ENCODE data around the gene FBRS. TPM values are rescaled to one million over a fixed set of nuclear protein-coding genes. Genes with fewer than 3 reads are reported as not detected.
A peak's percentile ranks its signal among the peaks of the same experiment; 100 is the strongest.

Gene FBRS
- total and polyA plus RNA-seq, 2 experiments from 2014 or later = 7.6 to 14.2 TPM

DNA sequence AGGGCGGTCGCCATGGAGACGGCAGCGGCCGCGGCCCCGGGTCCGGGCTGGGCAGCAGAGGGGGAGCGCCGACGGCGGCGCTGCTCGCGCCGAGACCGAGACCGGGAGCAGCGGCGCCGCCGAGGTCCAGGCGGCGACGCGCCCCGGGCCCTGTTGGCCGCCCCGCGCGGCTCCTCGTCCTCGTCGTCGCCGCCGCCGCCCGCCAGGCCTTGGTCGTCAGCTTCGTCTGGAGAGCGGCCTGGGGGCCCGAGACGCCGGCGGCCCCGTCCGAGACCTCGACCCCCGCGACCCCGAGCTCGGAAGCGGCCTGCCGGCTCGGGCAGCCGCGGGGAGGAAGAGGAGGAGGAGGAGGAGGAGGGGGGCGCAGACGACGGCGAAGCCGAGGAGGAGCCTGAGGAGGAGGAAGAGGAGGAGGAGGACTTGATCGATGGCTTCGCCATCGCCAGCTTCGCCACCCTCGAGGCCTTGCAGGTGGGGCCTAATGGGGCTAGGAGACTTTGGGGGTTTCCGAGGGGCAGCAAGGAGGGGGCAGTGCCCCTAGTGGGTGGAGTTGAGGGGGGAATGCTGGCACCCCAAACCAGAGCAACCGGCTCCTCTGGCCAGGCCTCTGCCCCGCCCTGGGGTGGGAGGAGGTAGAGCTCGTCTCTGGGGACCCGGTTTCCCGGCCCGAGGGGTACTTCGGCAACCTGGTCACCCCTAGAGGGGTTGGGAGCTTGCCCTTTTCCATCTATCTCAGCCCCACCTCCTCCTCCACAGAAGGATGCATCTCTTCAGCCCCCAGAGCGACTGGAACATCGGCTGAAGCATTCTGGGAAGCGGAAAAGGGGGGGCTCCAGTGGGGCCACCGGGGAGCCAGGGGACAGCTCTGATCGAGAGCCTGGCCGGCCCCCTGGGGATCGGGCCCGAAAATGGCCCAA, 1.5 kb downstream of the FBRS start:
- peaks cover 18% of the 10 kb centered on the region for H3F3A ChIP-seq (ENCODE audit: insufficient read depth)
- in situ Hi-C loops (cut with MboI) = no loop called here
- H2AFZ ChIP-seq = peak overlapping the region; percentile 49
- peaks cover 17% of the 10 kb centered on the region; the same call in 1 of the 2 replicates for H3K36me3 ChIP-seq (ENCODE audit: low read depth)
- no peaks in the 10 kb centered on the region; the same call in 1 of the 2 replicates for H4K20me1 ChIP-seq (ENCODE audit: insufficient read depth)
- no peaks in the 10 kb centered on the region for H3K9me3 ChIP-seq (ENCODE audit: low read depth)
- peak; percentile 48 for DNase-seq
- H3K4me3 ChIP-seq = peak overlapping the region; percentile 88
- peaks cover 20% of the 10 kb centered on the region for H3K4me1 ChIP-seq (ENCODE audit: insufficient read depth)
- 1% methylated on average over 51 to 54 of the region's 84 CpGs for WGBS, 2 experiments (ENCODE audit: low coverage in 1 of 2, low lambda C conversion rate in 2 of 2, missing lambda C conversion rate in 2 of 2)
- H3K27me3 ChIP-seq (replicated peaks; ENCODE audit: insufficient read depth) = no peaks in the 10 kb centered on the region
- H3K27ac ChIP-seq = peak overlapping the region; percentile 97
- H3K9ac ChIP-seq = peak overlapping the region; percentile 94
- H3K79me2 ChIP-seq (ENCODE audit: insufficient read depth) = peaks cover 49% of the 10 kb centered on the region
- H3K9me2 ChIP-seq (ENCODE audit: insufficient read depth) = no peaks in the 10 kb centered on the region
- TF ChIP-seq EZH2 (IDR thresholded peaks at IDR 0.05; ENCODE audit: insufficient read depth, poor library complexity, severe bottlenecking) = no peak
- TF ChIP-seq EZH2phosphoT487 (IDR thresholded peaks at IDR 0.05; ENCODE audit: insufficient read depth, low read depth) = no peak
- peak overlapping the region; percentile 88 for H3K4me2 ChIP-seq (ENCODE audit: unreplicated experiment)

DNA sequence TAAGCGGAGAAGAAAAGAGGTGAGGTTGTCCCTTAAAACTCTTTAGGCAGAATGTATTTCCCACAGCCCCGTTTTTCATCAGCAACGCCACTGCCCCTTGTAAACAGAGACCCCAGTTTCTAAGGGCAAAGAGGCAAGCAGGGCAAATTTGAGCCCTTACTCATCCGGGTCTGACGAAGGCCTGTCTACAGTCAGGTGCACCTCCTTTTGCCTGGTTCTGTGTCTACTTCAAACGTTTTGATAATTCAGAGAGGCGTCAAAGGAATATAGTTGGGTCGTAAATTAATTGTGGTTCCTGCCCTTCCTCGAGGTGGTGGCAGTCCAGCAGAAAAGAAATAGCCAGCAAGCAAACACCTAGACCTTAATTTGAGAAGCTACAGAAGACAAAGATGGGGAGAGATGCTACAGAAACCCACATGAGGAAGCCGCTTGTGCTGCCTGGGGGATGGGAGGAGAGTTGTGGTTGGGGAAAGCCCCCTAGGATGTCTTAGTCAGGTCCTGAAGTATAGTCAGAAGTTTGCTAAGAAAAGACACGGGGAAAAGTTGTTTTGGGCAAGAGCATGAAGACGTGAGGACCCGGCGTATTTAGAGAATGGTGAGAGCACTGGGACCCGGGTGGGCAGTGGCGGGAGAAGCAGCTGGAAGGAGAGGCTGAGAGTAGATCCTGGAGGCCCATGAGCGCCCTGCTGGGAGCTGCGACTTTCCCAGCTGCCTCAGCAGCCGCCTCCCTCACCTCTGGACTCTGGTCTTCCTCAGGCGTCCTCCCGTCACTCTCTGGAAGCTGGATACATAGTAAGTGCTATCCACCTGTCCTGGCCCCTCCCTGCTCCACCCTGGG, 2.4 kb downstream of the FBRS start:
- H4K20me1 ChIP-seq (ENCODE audit: insufficient read depth) = no peaks in the 10 kb centered on the region; the same call in 1 of the 2 replicates
- peaks cover 17% of the 10 kb centered on the region; the same call in 1 of the 2 replicates for H3K36me3 ChIP-seq (ENCODE audit: low read depth)
- peak overlapping the region; percentile 88 for H3K4me2 ChIP-seq (ENCODE audit: unreplicated experiment)
- no peaks in the 10 kb centered on the region for H3K9me2 ChIP-seq (ENCODE audit: insufficient read depth)
- no peaks in the 10 kb centered on the region for H3K9me3 ChIP-seq (ENCODE audit: low read depth)
- H3K9ac ChIP-seq = peak overlapping the region; percentile 94
- H3K4me1 ChIP-seq (ENCODE audit: insufficient read depth) = peaks cover 20% of the 10 kb centered on the region
- no peak for TF ChIP-seq EZH2 (IDR thresholded peaks at IDR 0.05; ENCODE audit: insufficient read depth, poor library complexity, severe bottlenecking)
- no peak for TF ChIP-seq EZH2phosphoT487 (IDR thresholded peaks at IDR 0.05; ENCODE audit: insufficient read depth, low read depth)
- H3K27me3 ChIP-seq (replicated peaks; ENCODE audit: insufficient read depth) = no peaks in the 10 kb centered on the region
- no peak overlapping the region for H2AFZ ChIP-seq
- H3F3A ChIP-seq (ENCODE audit: insufficient read depth) = peaks cover 18% of the 10 kb centered on the region
- in situ Hi-C loops (cut with MboI) = no loop called here
- H3K27ac ChIP-seq = peak overlapping the region; percentile 97
- peak; percentile 50 for DNase-seq
- WGBS, 2 experiments (ENCODE audit: low coverage in 1 of 2, low lambda C conversion rate in 2 of 2, missing lambda C conversion rate in 2 of 2) = 48 to 49% methylated on average over 19 to 21 of the region's 21 CpGs
- peaks cover 57% of the 10 kb centered on the region for H3K79me2 ChIP-seq (ENCODE audit: insufficient read depth)
- H3K4me3 ChIP-seq = peak overlapping the region; percentile 88

DNA sequence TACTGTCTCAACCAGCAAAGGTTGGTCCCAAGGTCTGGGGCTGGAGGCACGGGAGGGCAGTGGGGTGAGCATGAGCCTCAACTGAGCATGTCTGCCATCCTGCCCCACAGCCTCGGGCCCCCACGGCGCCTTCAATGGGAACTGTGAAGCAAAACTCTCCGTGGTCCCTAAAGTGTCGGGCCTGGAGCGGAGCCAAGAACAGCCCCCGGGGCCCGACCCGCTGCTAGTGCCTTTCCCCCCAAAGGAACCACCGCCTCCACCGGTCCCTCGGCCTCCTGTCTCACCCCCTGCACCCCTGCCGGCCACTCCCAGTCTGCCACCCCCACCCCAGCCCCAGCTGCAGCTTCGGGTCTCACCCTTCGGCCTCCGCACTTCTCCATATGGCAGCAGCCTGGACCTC, 4.2 kb downstream of the FBRS start:
- no peaks in the 10 kb centered on the region for H3K9me2 ChIP-seq (ENCODE audit: insufficient read depth)
- H3K4me2 ChIP-seq (ENCODE audit: unreplicated experiment) = no peak overlapping the region
- no peaks in the 10 kb centered on the region for H3K9me3 ChIP-seq (ENCODE audit: low read depth)
- 92 to 95% methylated on average over 10 to 17 of the region's 17 CpGs for WGBS, 2 experiments (ENCODE audit: low coverage in 1 of 2, low lambda C conversion rate in 2 of 2, missing lambda C conversion rate in 2 of 2)
- DNase-seq = no peak
- H2AFZ ChIP-seq = no peak overlapping the region
- no peak overlapping the region for H3K9ac ChIP-seq
- H3K4me3 ChIP-seq = no peak overlapping the region
- H3K79me2 ChIP-seq (ENCODE audit: insufficient read depth) = peaks cover 71% of the 10 kb centered on the region
- no peaks in the 10 kb centered on the region for H3K27me3 ChIP-seq (replicated peaks; ENCODE audit: insufficient read depth)
- peaks cover 14% of the 10 kb centered on the region; the same call in 1 of the 2 replicates for H3K36me3 ChIP-seq (ENCODE audit: low read depth)
- no peak overlapping the region for H3K27ac ChIP-seq
- H4K20me1 ChIP-seq (ENCODE audit: insufficient read depth) = no peaks in the 10 kb centered on the region; the same call in 1 of the 2 replicates
- H3K4me1 ChIP-seq (ENCODE audit: insufficient read depth) = peaks cover 14% of the 10 kb centered on the region
- TF ChIP-seq EZH2phosphoT487 (IDR thresholded peaks at IDR 0.05; ENCODE audit: insufficient read depth, low read depth) (no peak), EZH2 (IDR thresholded peaks at IDR 0.05; ENCODE audit: insufficient read depth, poor library complexity, severe bottlenecking) (no peak)
- in situ Hi-C loops (cut with MboI) = no loop called here
- 0 out of 2 replicates have a peak, but pooled peaks cover 2% of the 10 kb centered on the region for H3F3A ChIP-seq (ENCODE audit: insufficient read depth)

DNA sequence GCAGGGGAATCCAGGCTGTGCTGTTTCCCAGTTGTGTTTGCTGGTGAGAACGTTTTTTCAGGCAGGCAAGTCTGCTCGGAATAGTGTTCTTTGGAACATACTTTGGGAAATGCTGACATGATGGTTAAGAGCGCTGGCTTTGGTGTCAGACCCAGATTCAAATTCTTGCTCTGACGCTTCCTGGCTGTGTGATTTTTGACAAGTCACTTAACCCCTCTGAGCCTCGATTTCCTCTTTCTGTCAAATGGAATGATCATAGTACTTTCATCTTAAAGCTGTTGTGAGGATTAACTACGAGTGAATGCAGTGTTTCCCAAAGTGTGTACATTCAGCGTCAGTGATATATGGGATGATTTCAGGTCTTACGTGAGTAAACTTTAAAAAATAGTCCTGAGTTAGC, 4.8 kb downstream of the FBRS start:
- no peaks in the 10 kb centered on the region for H3K9me2 ChIP-seq (ENCODE audit: insufficient read depth)
- H3K4me1 ChIP-seq (ENCODE audit: insufficient read depth) = peaks cover 14% of the 10 kb centered on the region; the same call in 1 of the 2 replicates
- H3K79me2 ChIP-seq (ENCODE audit: insufficient read depth) = peaks cover 71% of the 10 kb centered on the region
- no peak overlapping the region for H3K4me2 ChIP-seq (ENCODE audit: unreplicated experiment)
- no peak for TF ChIP-seq EZH2phosphoT487 (IDR thresholded peaks at IDR 0.05; ENCODE audit: insufficient read depth, low read depth)
- TF ChIP-seq EZH2 (IDR thresholded peaks at IDR 0.05; ENCODE audit: insufficient read depth, poor library complexity, severe bottlenecking) = no peak
- no peak overlapping the region for H3K27ac ChIP-seq
- peaks cover 14% of the 10 kb centered on the region; the same call in 1 of the 2 replicates for H3K36me3 ChIP-seq (ENCODE audit: low read depth)
- no peaks in the 10 kb centered on the region for H3K27me3 ChIP-seq (replicated peaks; ENCODE audit: insufficient read depth)
- no peak overlapping the region for H3K9ac ChIP-seq
- H3K4me3 ChIP-seq = no peak overlapping the region
- no peak for DNase-seq
- in situ Hi-C loops (cut with MboI) = no loop called here
- 86 to 87% methylated on average over 8 of the region's 8 CpGs for WGBS, 2 experiments (ENCODE audit: low coverage in 1 of 2, low lambda C conversion rate in 2 of 2, missing lambda C conversion rate in 2 of 2)
- H2AFZ ChIP-seq = no peak overlapping the region
- no peaks in the 10 kb centered on the region for H3F3A ChIP-seq (ENCODE audit: insufficient read depth)
- no peaks in the 10 kb centered on the region; the same call in 1 of the 2 replicates for H4K20me1 ChIP-seq (ENCODE audit: insufficient read depth)
- no peaks in the 10 kb centered on the region for H3K9me3 ChIP-seq (ENCODE audit: low read depth)
